Measurements from ENCODE around the gene TGM4. TPM values are rescaled to one million over a fixed set of nuclear protein-coding genes. Genes with fewer than 3 reads are reported as not detected.

TGM4 gene
- total RNA-seq, 1 experiment from 2014 or later, result 0.43 TPM

DNA sequence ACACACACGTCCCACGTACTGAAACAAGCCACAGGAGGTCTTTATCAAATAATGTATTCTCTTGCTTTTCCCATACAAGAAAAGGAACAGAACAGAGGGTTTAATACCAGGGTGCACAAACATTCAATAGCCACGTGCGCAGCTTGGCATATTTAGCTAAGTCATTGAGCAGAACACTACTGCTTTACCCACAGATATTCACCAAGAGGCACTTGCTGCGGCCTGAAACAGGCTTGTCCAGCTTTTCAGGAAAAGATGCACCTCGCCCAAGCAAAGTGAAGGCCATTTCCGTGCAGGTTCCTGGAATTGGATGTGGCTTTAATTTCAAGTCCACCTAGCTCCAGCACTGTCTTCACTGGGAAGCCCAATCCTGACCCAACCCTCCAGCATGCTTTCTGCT is 84.0 kb downstream of the TGM4 start:
- no peak for DNase-seq
- H3K9me3 ChIP-seq, result no peaks in the 10 kb centered on the region
- no peaks in the 10 kb centered on the region for H3K36me3 ChIP-seq
- H3K27me3 ChIP-seq, result no peaks in the 10 kb centered on the region
- no peak overlapping the region for H3K4me3 ChIP-seq

DNA sequence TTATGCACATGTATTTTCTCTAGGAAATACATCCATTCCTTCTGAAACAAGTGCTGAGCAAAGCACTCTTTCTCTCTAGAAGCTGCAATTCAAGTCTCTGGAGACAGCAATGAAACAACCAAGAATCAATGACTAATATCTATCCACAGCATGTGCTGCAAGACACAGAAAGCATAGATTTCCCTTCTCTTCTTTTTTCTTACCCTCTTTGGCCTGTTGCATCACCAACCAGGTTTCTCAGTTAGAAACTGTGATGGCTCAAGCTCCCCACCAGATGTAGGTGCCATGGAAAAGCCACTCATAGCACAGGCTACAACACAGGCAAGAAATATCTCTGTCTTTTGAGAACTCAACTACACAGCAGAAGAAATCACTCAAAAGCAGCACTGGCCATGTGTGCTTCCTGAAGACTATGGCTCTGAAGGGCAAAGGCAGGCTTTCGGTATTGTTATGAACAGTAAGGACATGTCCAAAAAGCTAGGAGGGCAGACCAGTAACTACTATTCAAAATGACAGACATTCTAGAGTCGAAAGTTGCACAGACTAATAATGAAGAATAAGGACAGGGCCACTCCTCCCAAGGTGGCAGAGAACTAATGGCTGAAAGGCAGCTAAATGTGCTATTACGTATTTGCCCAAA is 86.1 kb downstream of the TGM4 start:
- no peaks in the 10 kb centered on the region for H3K36me3 ChIP-seq
- DNase-seq, result no peak

DNA sequence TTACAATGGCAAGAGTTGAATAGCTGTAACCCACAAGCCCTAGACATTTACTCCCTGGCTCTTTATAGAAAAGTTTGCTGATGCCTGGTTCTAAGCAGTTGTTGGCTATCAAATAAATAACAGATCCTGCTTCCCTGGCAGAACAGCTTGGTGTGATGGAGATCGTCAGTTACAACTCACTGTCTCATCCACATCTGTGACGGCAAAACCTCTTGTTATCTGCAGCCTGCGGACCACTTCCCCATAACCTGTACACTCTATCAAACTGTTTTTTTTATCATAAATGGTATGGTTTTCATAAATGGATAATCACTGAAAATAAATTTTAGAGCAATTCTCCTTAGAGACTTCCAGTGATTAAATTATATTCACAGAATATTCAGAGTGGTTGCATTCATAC is 87.5 kb downstream of the TGM4 start:
- H3K36me3 ChIP-seq, result no peaks in the 10 kb centered on the region
- H3K9me3 ChIP-seq, result no peaks in the 10 kb centered on the region
- no peak overlapping the region for H3K4me3 ChIP-seq
- no peaks in the 10 kb centered on the region for H3K27me3 ChIP-seq
- DNase-seq, result no peak

More for the DNA sequence above, 86.1 kb downstream of the TGM4 start:
- no peaks in the 10 kb centered on the region for H3K9me3 ChIP-seq
- H3K27me3 ChIP-seq, result no peaks in the 10 kb centered on the region
- no peak overlapping the region for H3K4me3 ChIP-seq

DNA sequence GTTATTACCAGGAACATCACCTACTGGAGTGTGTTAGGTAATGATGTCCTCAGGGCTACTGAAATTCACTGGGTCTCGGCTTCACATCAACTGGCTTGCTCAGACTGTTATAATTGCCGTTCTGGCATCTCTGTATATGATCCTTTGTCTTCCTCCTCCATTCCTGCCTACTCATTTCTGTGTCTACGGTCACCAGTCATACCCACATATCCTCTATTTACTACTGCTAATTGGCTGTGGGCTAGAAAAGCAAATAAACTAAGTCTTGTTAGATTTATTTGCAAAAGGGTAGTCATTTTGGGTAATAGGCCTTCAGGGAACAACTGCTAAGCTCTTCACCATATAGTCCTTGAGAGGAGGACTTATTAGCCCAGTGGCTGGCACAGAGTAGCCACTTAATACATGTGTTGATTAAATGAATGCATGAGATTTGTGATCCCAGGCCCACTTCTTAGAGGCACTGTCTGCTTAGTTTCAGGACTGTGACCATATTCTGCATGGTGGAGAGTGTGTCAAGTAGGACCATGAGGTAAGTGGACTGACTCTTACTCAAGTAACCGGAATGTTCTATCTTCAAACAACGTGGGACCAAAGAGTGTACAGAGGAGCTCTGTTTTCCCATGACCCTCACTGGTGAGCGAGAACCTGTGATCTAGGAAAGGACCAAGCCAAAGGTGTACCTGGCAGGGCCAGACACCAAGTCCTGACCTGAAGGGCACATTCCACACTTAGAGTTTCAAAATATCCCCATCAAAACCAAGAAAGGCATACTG is 88.4 kb downstream of the TGM4 start:
- H3K27me3 ChIP-seq, result no peaks in the 10 kb centered on the region
- DNase-seq, result no peak
- H3K9me3 ChIP-seq, result no peaks in the 10 kb centered on the region
- no peak overlapping the region for H3K4me3 ChIP-seq
- no peaks in the 10 kb centered on the region for H3K36me3 ChIP-seq

DNA sequence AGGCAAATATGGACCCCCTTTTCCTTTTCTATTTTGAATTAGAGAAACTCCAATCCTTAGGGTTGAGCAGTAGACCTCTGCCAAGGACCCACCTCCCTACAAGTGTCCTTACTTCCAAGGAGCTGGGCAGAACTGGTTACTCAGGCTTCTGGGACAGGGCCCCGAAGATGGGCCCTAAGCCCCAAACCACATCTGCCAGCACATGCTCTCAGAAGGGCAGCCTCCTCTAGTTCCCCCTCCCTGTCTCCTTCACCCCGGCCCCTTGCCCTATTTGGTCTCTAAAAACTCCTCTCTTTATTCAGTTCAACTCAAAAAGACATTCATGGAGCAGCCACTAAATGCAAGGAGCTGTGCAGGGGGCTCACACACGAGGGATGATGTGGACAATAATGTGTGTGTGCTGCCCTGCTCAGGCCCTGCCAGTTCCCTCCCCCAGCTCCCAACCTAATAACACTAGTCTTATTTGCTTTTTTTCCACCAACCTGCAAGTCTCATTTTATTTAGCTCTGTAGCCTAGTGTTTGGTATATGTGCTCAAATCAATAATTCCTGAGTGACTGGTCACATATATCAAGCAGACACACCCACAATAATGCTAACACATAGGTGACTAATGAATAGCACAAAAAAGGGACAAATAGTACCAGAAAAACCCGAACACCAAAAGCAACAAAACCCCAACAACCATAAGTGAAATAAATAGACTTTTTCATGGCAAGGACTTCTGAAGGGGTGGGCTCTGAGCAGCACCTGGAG is 89.3 kb downstream of the TGM4 start:
- no peak for DNase-seq
- Histone ChIP-seq H3K4me3 (no peak overlapping the region), H3K36me3 (no peaks in the 10 kb centered on the region), H3K27me3 (no peaks in the 10 kb centered on the region), H3K9me3 (no peaks in the 10 kb centered on the region)

Other genes starting within 250 kb of the TGM4 start
- gene ZNF197, start 249.6 kb upstream of the TGM4 start, total RNA-seq (2014; rRNA removed; shearing (Covaris generic); ENCODE audit: low replicate concordance), result 3.9 and 4.5 TPM in 2 replicates
- gene ZNF35, start 225.9 kb upstream of the TGM4 start, total RNA-seq (2014; rRNA removed; shearing (Covaris generic); ENCODE audit: low replicate concordance), result 5.3 and 6.8 TPM in 2 replicates
- 0.89 and 2.9 TPM in 2 replicates for gene ZNF502, start 161.9 kb upstream of the TGM4 start, total RNA-seq (2014; rRNA removed; shearing (Covaris generic); ENCODE audit: low replicate concordance)
- 0.79 and 1.2 TPM in 2 replicates for gene ZNF501, start 145.0 kb upstream of the TGM4 start, total RNA-seq (2014; rRNA removed; shearing (Covaris generic); ENCODE audit: low replicate concordance)
- gene KIAA1143, start 113.0 kb upstream of the TGM4 start, total RNA-seq (2014; rRNA removed; shearing (Covaris generic); ENCODE audit: low replicate concordance), result 5.7 and 6.6 TPM in 2 replicates
- gene KIF15, start 112.8 kb upstream of the TGM4 start, total RNA-seq (2014; rRNA removed; shearing (Covaris generic); ENCODE audit: low replicate concordance), result 14.1 and 18.1 TPM in 2 replicates
- 0.69 and 1.5 TPM in 2 replicates for gene TMEM42, start 12.7 kb upstream of the TGM4 start, total RNA-seq (2014; rRNA removed; shearing (Covaris generic); ENCODE audit: low replicate concordance)
- gene ZDHHC3, start 101.6 kb downstream of the TGM4 start, total RNA-seq (2014; rRNA removed; shearing (Covaris generic); ENCODE audit: low replicate concordance), result 26.1 and 28.5 TPM in 2 replicates
- 22.4 and 44.3 TPM in 2 replicates for gene EXOSC7, start 101.6 kb downstream of the TGM4 start, total RNA-seq (2014; rRNA removed; shearing (Covaris generic); ENCODE audit: low replicate concordance)
- gene CLEC3B, start 151.7 kb downstream of the TGM4 start, total RNA-seq (2014; rRNA removed; shearing (Covaris generic); ENCODE audit: low replicate concordance), result 0.10 and 2.0 TPM in 2 replicates